Measurements from ENCODE around the gene FAM156A. TPM values are rescaled to one million over a fixed set of nuclear protein-coding genes. Genes with fewer than 3 reads are reported as not detected.
"Not testable (repeated sequence)": the region's sequence is repeated elsewhere in the genome, so short reads cannot be mapped to it uniquely, and the experiment has no call there.

Gene FAM156A
- total and polyA plus RNA-seq, 2 of the 4 experiments (the other 2 are of a cell fraction): 7.5 to 39.2 TPM

GRCh38 chrX:52914704-52915103 lies 43.6 kb downstream of the FAM156A start:
- dilution Hi-C loops (cut with HindIII; ENCODE audit: low sequenced_read_pairs, unreplicated experiment); H3K56ac ChIP-seq (ENCODE audit: extremely low read depth, insufficient read depth, low read length); in situ Hi-C loops (cut with MboI; ENCODE audit: low sequenced_read_pairs); H3K27me3 ChIP-seq (ENCODE audit: control insufficient read depth, insufficient read depth, low read length); H3K14ac ChIP-seq (replicated peaks; ENCODE audit: low read depth, low read length); H3K9me1 ChIP-seq (ENCODE audit: insufficient read depth, low read length); CTCF ChIA-PET; intact Hi-C loops (cut with micrococcal nuclease); H4K8ac ChIP-seq (ENCODE audit: low read depth in 2 of 2, low read length in 2 of 2); H3K4me1 ChIP-seq (ENCODE audit: control insufficient read depth, insufficient read depth, low read length); H2BK15ac ChIP-seq (ENCODE audit: low read depth, low read length); H3K79me1 ChIP-seq (ENCODE audit: low read depth in 1 of 2, low read length in 2 of 2); H4K91ac ChIP-seq (ENCODE audit: insufficient read depth, low read depth, low read length); DNase-seq; H3K27ac ChIP-seq (ENCODE audit: insufficient read depth, low read length); H4K5ac ChIP-seq (ENCODE audit: low read depth, low read length); H3K4ac ChIP-seq (ENCODE audit: low read depth, low read length); H4K20me1 ChIP-seq (ENCODE audit: insufficient read depth, low read length); H3K9ac ChIP-seq (ENCODE audit: low read depth, low read length); ATAC-seq (ENCODE audit: low read depth); H3K23ac ChIP-seq (ENCODE audit: low read depth, low read length); H3K9me3 ChIP-seq (ENCODE audit: control insufficient read depth, insufficient read depth, low read length); H3K18ac ChIP-seq (ENCODE audit: low read depth, low read length); H2AK9ac ChIP-seq (replicated peaks; ENCODE audit: low read depth, low read length, poor library complexity); H2AFZ ChIP-seq (replicated peaks; ENCODE audit: low read length, poor library complexity); H3K36me3 ChIP-seq (ENCODE audit: control insufficient read depth, insufficient read depth, low read length); H3K4me2 ChIP-seq (ENCODE audit: low read depth, low read length); H2BK20ac ChIP-seq (ENCODE audit: low read depth, low read length); H3K4me3 ChIP-seq (ENCODE audit: insufficient read depth, low read depth, low read length); BruUV-seq (replicated peaks); H2BK120ac ChIP-seq (ENCODE audit: low read depth, low read length); POLR2A ChIA-PET (ENCODE audit: unreplicated experiment); H2AK5ac ChIP-seq (ENCODE audit: low read depth, low read length); H2BK5ac ChIP-seq (ENCODE audit: low read depth, low read length, poor library complexity, severe bottlenecking): not testable (repeated sequence)
- WGBS, 2 experiments (ENCODE audit: extremely low coverage in 2 of 2, insufficient read length in 1 of 2): no CpG with 5 or more reads among the region's 3 CpGs

- H4K91ac ChIP-seq (ENCODE audit: insufficient read depth, low read depth, low read length); POLR2A ChIA-PET (ENCODE audit: unreplicated experiment); H3K4me2 ChIP-seq (ENCODE audit: low read depth, low read length); H3K4me1 ChIP-seq (ENCODE audit: control insufficient read depth, insufficient read depth, low read length); DNase-seq; H3K9me1 ChIP-seq (ENCODE audit: insufficient read depth, low read length); H3K4me3 ChIP-seq (ENCODE audit: insufficient read depth, low read depth, low read length); H3K4ac ChIP-seq (ENCODE audit: low read depth, low read length); H2BK5ac ChIP-seq (ENCODE audit: low read depth, low read length, poor library complexity, severe bottlenecking); H3K27me3 ChIP-seq (ENCODE audit: control insufficient read depth, insufficient read depth, low read length); H3K79me1 ChIP-seq (ENCODE audit: low read depth in 1 of 2, low read length in 2 of 2); BruUV-seq (replicated peaks); H4K20me1 ChIP-seq (ENCODE audit: insufficient read depth, low read length); H3K18ac ChIP-seq (ENCODE audit: low read depth, low read length); H4K5ac ChIP-seq (ENCODE audit: low read depth, low read length); H2AK5ac ChIP-seq (ENCODE audit: low read depth, low read length); H3K9me3 ChIP-seq (ENCODE audit: control insufficient read depth, insufficient read depth, low read length); H4K8ac ChIP-seq (ENCODE audit: low read depth in 2 of 2, low read length in 2 of 2); in situ Hi-C loops (cut with MboI; ENCODE audit: low sequenced_read_pairs); dilution Hi-C loops (cut with HindIII; ENCODE audit: low sequenced_read_pairs, unreplicated experiment); H3K27ac ChIP-seq (ENCODE audit: insufficient read depth, low read length); H2AK9ac ChIP-seq (replicated peaks; ENCODE audit: low read depth, low read length, poor library complexity); H3K23ac ChIP-seq (ENCODE audit: low read depth, low read length); CTCF ChIA-PET; H2BK15ac ChIP-seq (ENCODE audit: low read depth, low read length); H2AFZ ChIP-seq (replicated peaks; ENCODE audit: low read length, poor library complexity); H3K9ac ChIP-seq (ENCODE audit: low read depth, low read length); H3K14ac ChIP-seq (replicated peaks; ENCODE audit: low read depth, low read length); ATAC-seq (ENCODE audit: low read depth); H3K36me3 ChIP-seq (ENCODE audit: control insufficient read depth, insufficient read depth, low read length); H2BK120ac ChIP-seq (ENCODE audit: low read depth, low read length); intact Hi-C loops (cut with micrococcal nuclease); H2BK20ac ChIP-seq (ENCODE audit: low read depth, low read length); H3K56ac ChIP-seq (ENCODE audit: extremely low read depth, insufficient read depth, low read length): not testable (repeated sequence)
- no CpG with 5 or more reads among the region's 9 CpGs for WGBS, 2 experiments (ENCODE audit: extremely low coverage in 2 of 2, insufficient read length in 1 of 2)
These were observed 44.6 kb downstream of the FAM156A start for GRCh38 chrX:52913681-52914080.

Data from IMR-90 (cell line).